Neural cell (in vitro differentiated cells): ENCODE results near the gene MICALL1. TPM values are rescaled to one million over a fixed set of nuclear protein-coding genes. Genes with fewer than 3 reads are reported as not detected.

Source experiments
- H2AFZ ChIP-seq: fragments of 200-600, 300-800 bp; sonication (generic), shearing (Covaris generic); 2 replicates; pipeline ENCODE4 v1.6.0; 2014; ENCODE audit warnings: low read depth, mild to moderate bottlenecking, antibody characterized with exemption, low read length, moderate library complexity
- H3F3A ChIP-seq: fragments of 200-600 bp; shearing (Covaris generic); 2 replicates; pipeline ENCODE4 v1.6.1; 2016; ENCODE audit warnings: mild to moderate bottlenecking, moderate library complexity, mixed read lengths, antibody characterized with exemption, low read length; ENCODE audit not compliant: insufficient read depth, poor library complexity, severe bottlenecking
- H3K27ac ChIP-seq: fragments of 200-600, 300-800 bp; sonication (generic), shearing (Covaris generic); 2 replicates; pipeline ENCODE4 v1.5.1; 2014; ENCODE audit warnings: mild to moderate bottlenecking, low read length, moderate library complexity
- H3K27me3 ChIP-seq: fragments of 300-800, 200-600 bp; sonication (generic), shearing (Covaris generic); 2 replicates; pipeline ENCODE4 v1.6.0; 2014; ENCODE audit warnings: mild to moderate bottlenecking, low read depth, low read length, moderate library complexity; ENCODE audit not compliant: insufficient read depth
- H3K36me3 ChIP-seq: fragments of 300-800, 200-600 bp; sonication (generic), shearing (Covaris generic); 2 replicates; pipeline ENCODE4 v1.5.1; 2014; ENCODE audit warnings: mild to moderate bottlenecking, antibody characterized with exemption, low read length, moderate library complexity; ENCODE audit not compliant: insufficient read depth
- H3K4me2 ChIP-seq: fragments of 300-800, 200-600 bp; sonication (generic), shearing (Covaris generic); 2 replicates; pipeline ENCODE4 v1.6.0; 2014; ENCODE audit warnings: mild to moderate bottlenecking, low read length
- H3K4me3 ChIP-seq: fragments of 300-800, 200-600 bp; sonication (generic), shearing (Covaris generic); 2 replicates; pipeline ENCODE4 v1.5.1; 2014; ENCODE audit warnings: mild to moderate bottlenecking, low read length, moderate library complexity
- H3K79me2 ChIP-seq: fragments of 200-600 bp; shearing (Covaris generic); replicated peaks from 2 replicates; pipeline ENCODE4 v1.6.0; 2014; ENCODE audit warnings: mild to moderate bottlenecking, low read length, moderate library complexity; ENCODE audit not compliant: insufficient read depth
- H3K9ac ChIP-seq: fragments of 300-800, 200-600 bp; sonication (generic), shearing (Covaris generic); 2 replicates; pipeline ENCODE4 v1.6.1; 2016; ENCODE audit warnings: mild to moderate bottlenecking, low read length, mixed read lengths
- H3K9me2 ChIP-seq: fragments of 200-600 bp; shearing (Covaris generic); 2 replicates; pipeline ENCODE4 v1.6.1; 2016; ENCODE audit warnings: mild to moderate bottlenecking, low read length, mixed read lengths; ENCODE audit not compliant: insufficient read depth
- H3K9me3 ChIP-seq: fragments of 200-600, 300-800 bp; sonication (generic), shearing (Covaris generic); 2 replicates; pipeline ENCODE4 v1.6.1; 2016; ENCODE audit warnings: mild to moderate bottlenecking, mixed run types, low read length, moderate library complexity, mixed read lengths
- H4K20me1 ChIP-seq: fragments of 200-600 bp; shearing (Covaris generic); 2 replicates; pipeline ENCODE4 v1.6.1; 2016; ENCODE audit warnings: mild to moderate bottlenecking, mixed run types; ENCODE audit not compliant: insufficient read depth
- CTCF ChIP-seq: fragments of 450-650 bp; IDR thresholded peaks from 2 replicates; pipeline ENCODE4 v1.5.1; 2014; ENCODE audit warnings: antibody characterized with exemption, mild to moderate bottlenecking, moderate library complexity; ENCODE audit not compliant: poor library complexity, severe bottlenecking
- EP300 ChIP-seq: fragments of 450-650 bp; conservative IDR thresholded peaks from 2 replicates; pipeline ENCODE4 v1.6.1; 2014; ENCODE audit warnings: antibody characterized with exemption, mild to moderate bottlenecking, moderate library complexity; ENCODE audit not compliant: poor library complexity, severe bottlenecking
- EZH2 ChIP-seq: fragments of 200-600, 300-800 bp; shearing (Covaris generic), sonication (generic); IDR thresholded peaks from 2 replicates; pipeline ENCODE4 v1.6.1; 2014; ENCODE audit warnings: antibody characterized with exemption, low read length, borderline replicate concordance, mild to moderate bottlenecking; ENCODE audit not compliant: insufficient read depth, poor library complexity, severe bottlenecking
- MXI1 ChIP-seq: fragments of 450-650 bp; conservative IDR thresholded peaks from 2 replicates; pipeline ENCODE4 v1.6.1; 2014; ENCODE audit warnings: antibody characterized with exemption, mild to moderate bottlenecking; ENCODE audit not compliant: poor library complexity, severe bottlenecking
- POLR2AphosphoS5 ChIP-seq: IDR thresholded peaks from 2 replicates; pipeline ENCODE4 v1.6.1; 2012
- RAD21 ChIP-seq: fragments of 450-650 bp; conservative IDR thresholded peaks from 2 replicates; pipeline ENCODE4 v1.6.1; 2014; ENCODE audit warnings: antibody characterized with exemption, mild to moderate bottlenecking, moderate library complexity
- REST ChIP-seq: IDR thresholded peaks from 2 replicates; pipeline ENCODE4 v1.6.1; 2012; ENCODE audit warnings: borderline replicate concordance
- SMC3 ChIP-seq: fragments of 450-650 bp; conservative IDR thresholded peaks from 2 replicates; pipeline ENCODE4 v1.6.1; 2014; ENCODE audit warnings: antibody characterized with exemption, mild to moderate bottlenecking, moderate library complexity; ENCODE audit not compliant: poor library complexity
- TAF1 ChIP-seq: IDR thresholded peaks from 2 replicates; pipeline ENCODE4 v1.6.1; 2012; ENCODE audit warnings: low read depth
- polyA plus RNA-seq: library from polyadenylated mRNA; depleted of rRNA; stranded (reverse); fragments of >200 nt; gene quantifications from 2 replicates; pipeline ENCODE4 v1.2.3, GENCODE V29; 2014

The MICALL1 gene
- polyA plus RNA-seq, 1 donor from 2014 or later, result 11.4 TPM

GRCh38 chr22:37913233-37913721, 7.2 kb downstream of the MICALL1 start:
- Histone ChIP-seq H4K20me1 (no peaks in the 10 kb centered on the region), H3K9me2 (no peaks in the 10 kb centered on the region), H3K9ac (no peak overlapping the region), H3F3A (no peaks in the 10 kb centered on the region), H3K27me3 (no peaks in the 10 kb centered on the region), H3K4me3 (no peak overlapping the region), H3K36me3 (no peaks in the 10 kb centered on the region), H3K9me3 (no peaks in the 10 kb centered on the region), H3K4me2 (no peak overlapping the region), H2AFZ (no peak overlapping the region), H3K79me2 (no peaks in the 10 kb centered on the region), H3K27ac (no peak overlapping the region)
- TF ChIP-seq EZH2, result no peak
- TF ChIP-seq POLR2AphosphoS5, result no peak
- TF ChIP-seq REST, result no peak
- TF ChIP-seq SMC3, result no peak
- no peak for TF ChIP-seq TAF1
- TF ChIP-seq RAD21, result no peak
- no peak for TF ChIP-seq CTCF
- TF ChIP-seq EP300, result no peak
- TF ChIP-seq MXI1, result no peak

GRCh38 chr22:37916311-37916710, 10.2 kb downstream of the MICALL1 start:
- Histone ChIP-seq H3K9ac (no peak overlapping the region), H3K4me3 (no peak overlapping the region), H3K9me3 (no peaks in the 10 kb centered on the region), H2AFZ (no peak overlapping the region), H3K27ac (no peak overlapping the region), H3K27me3 (no peaks in the 10 kb centered on the region), H3K9me2 (no peaks in the 10 kb centered on the region), H4K20me1 (no peaks in the 10 kb centered on the region), H3K4me2 (no peak overlapping the region), H3K36me3 (no peaks in the 10 kb centered on the region), H3K79me2 (no peaks in the 10 kb centered on the region), H3F3A (no peaks in the 10 kb centered on the region)
- TF ChIP-seq TAF1 (no peak), RAD21 (no peak), CTCF (no peak), POLR2AphosphoS5 (no peak), MXI1 (no peak), REST (no peak), EP300 (no peak), EZH2 (no peak), SMC3 (no peak)
